Panc1 (cell line): Measurements from ENCODE around the gene SUPT6H. TPM values are rescaled to one million over a fixed set of nuclear protein-coding genes. Genes with fewer than 3 reads are reported as not detected.

Experiments used
- ATAC-seq: fragments of 200-7000 bp; cut with Tn5 transposase; 2 replicates; pipeline ENCODE4 v1.9.1; 2020; ENCODE audit warnings: mild to moderate bottlenecking, moderate library complexity
- BruUV-seq: library from RNA; stranded (reverse); fragments of 400-500 nt; replicated peaks from 2 replicates; lab custom pipeline; 2021; lab: Mats Ljungman, UMichigan
- CTCF ChIA-PET: fragments of 300-600 bp; sonication (Branson Sonifier 250); formaldehyde crosslinking; loops from one replicate; lab custom pipeline; 2022; ENCODE audit warnings: antibody characterized with exemption; lab: Charles Lee
- POLR2A ChIA-PET: fragments of 300-600 bp; sonication (Branson Sonifier 250); formaldehyde crosslinking; loops from one replicate; lab custom pipeline; 2022; ENCODE audit warnings: antibody characterized with exemption; lab: Charles Lee
- DNase-seq: peaks from one replicate; pipeline ENCODE4 v3.0.0-alpha.2; 2010; ENCODE audit warnings: low read depth, low spot score
- H3K27ac ChIP-seq: 2 replicates; pipeline ENCODE4 v1.5.1; 2011; ENCODE audit warnings: mild to moderate bottlenecking, low read length, inconsistent platforms
- H3K27me3 ChIP-seq: fragments of 200-500 bp; sonication (Bioruptor generic); 2 replicates; pipeline ENCODE4 v1.6.0; 2014; ENCODE audit warnings: low read length, inconsistent platforms; ENCODE audit not compliant: control insufficient read depth, insufficient read depth
- H3K36me3 ChIP-seq: fragments of 200-500 bp; sonication (Bioruptor generic); 2 replicates; pipeline ENCODE4 v1.5.1; 2014; ENCODE audit warnings: inconsistent platforms, mild to moderate bottlenecking, low read length, moderate library complexity; ENCODE audit not compliant: control insufficient read depth, insufficient read depth
- H3K4me1 ChIP-seq: 2 replicates; pipeline ENCODE4 v1.5.1; 2011; ENCODE audit warnings: inconsistent platforms, mild to moderate bottlenecking, low read length, moderate library complexity; ENCODE audit not compliant: control insufficient read depth, insufficient read depth
- H3K4me3 ChIP-seq, 2 experiments: 2 replicates each; pipeline ENCODE4 v1.5.1; 2011 to 2012; ENCODE audit warnings: low read depth in 2 of 2, low read length in 2 of 2, mild to moderate bottlenecking in 2 of 2, inconsistent platforms in 1 of 2, moderate library complexity in 1 of 2
- H3K9me3 ChIP-seq: fragments of 200-500 bp; sonication (Bioruptor generic); 2 replicates; pipeline ENCODE4 v1.5.1; 2014; ENCODE audit warnings: low read depth, mild to moderate bottlenecking, inconsistent platforms, low read length, moderate library complexity; ENCODE audit not compliant: control insufficient read depth, insufficient read depth
- POLR2AphosphoS5 ChIP-seq: IDR thresholded peaks from 2 replicates; pipeline ENCODE4 v1.6.1; 2012; ENCODE audit warnings: mild to moderate bottlenecking, low read depth, low read length, moderate library complexity
- SIN3A ChIP-seq: IDR thresholded peaks from 2 replicates; pipeline ENCODE4 v1.6.1; 2012; ENCODE audit warnings: low read depth, mild to moderate bottlenecking, low read length, moderate library complexity, borderline replicate concordance; ENCODE audit not compliant: insufficient read depth
- TCF7L2 ChIP-seq: IDR thresholded peaks from 2 replicates; pipeline ENCODE4 v1.6.1; 2011; ENCODE audit warnings: mild to moderate bottlenecking, low read depth, low read length, inconsistent platforms
- in situ Hi-C: cut with HindIII; loops from 2 replicates; pipeline ENCODE4 v1.10.0; 2016; ENCODE audit warnings: low sequenced_read_pairs, low pct_unique_long_range_greater_than_20kb
- intact Hi-C: fragments of 100-400 bp; cut with micrococcal nuclease; formaldehyde crosslinking; loops from one replicate; pipeline ENCODE4 v1.10.0; 2022; ENCODE audit not compliant: unreplicated experiment
- total RNA-seq: library from RNA; stranded (reverse); gene quantifications from one replicate; pipeline ENCODE4 v1.2.1, GENCODE V29; 2021; ENCODE audit not compliant: unreplicated experiment
- TF ChIP-seq, protein P1 (sequence below): fragments of 450-650 bp; IDR thresholded peaks from 2 replicates; pipeline ENCODE4 v1.5.1; 2017; ENCODE audit warnings: mild to moderate bottlenecking
- TF ChIP-seq, protein P2 (sequence below), 2 experiments: IDR thresholded peaks; 2 replicates each; pipeline ENCODE4 v1.6.1; 2011 to 2012; ENCODE audit warnings: low read depth in 2 of 2, control low read depth in 1 of 2, low read length in 1 of 2, mild to moderate bottlenecking in 1 of 2, moderate library complexity in 1 of 2; ENCODE audit not compliant: insufficient read depth in 1 of 2

SUPT6H gene
- total RNA-seq, 1 experiment from 2014 or later = 108 TPM

DNA sequence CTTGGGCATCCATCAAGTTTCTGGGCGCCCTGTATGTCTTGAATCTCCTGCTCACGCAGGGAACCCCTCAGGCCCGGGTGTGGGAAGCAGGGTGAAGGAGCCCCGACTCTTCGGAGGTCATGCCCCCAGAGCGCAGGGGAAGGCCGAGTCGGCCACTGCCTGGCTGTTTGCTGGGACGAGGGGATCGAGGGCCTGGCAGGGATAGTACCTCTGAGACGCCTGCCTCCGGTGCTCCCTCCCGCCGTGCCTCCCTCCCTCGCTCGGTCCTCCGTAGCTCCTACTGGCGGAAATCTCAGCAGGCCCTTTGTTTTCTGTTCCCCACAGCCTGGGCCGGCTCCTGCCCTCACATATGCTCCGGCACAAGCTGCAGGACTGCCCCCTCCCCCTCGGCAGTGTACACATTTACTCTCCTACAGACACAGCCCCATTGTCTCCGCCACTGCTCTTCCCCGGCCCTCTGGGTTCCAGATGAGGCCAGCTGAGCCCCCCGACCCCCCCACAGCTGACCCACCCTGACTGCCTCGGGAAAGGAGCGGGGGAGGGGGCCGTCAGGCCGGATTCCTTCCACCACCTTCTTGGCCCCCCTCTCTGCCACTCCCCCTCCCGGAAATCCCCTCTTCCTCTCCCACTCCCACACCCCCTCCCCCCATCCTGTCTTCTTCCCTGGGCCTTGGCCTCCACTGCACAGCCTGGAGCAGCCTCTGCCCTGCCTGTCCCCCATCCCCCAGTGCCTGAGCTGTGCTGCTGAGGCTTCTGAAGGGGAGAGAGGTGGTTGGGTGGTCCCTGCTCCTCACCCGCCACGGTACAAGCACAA lies 83.2 kb downstream of the SUPT6H start:
- ATAC-seq (peak; percentile 1; the same call in 1 of the 2 replicates), DNase-seq (no peak)
- Histone ChIP-seq H3K4me3 (peak overlapping the region; percentile 89 to 99), H3K27me3 (no peaks in the 10 kb centered on the region), H3K36me3 (no peaks in the 10 kb centered on the region; the same call in none of the 2 replicates), H3K9me3 (no peaks in the 10 kb centered on the region), H3K27ac (peak overlapping the region; percentile 99), H3K4me1 (peaks cover 55% of the 10 kb centered on the region)
- intact Hi-C loops = no loop called here
- ChIA-PET CTCF (interaction anchor here (8.4 kb wide), 1 partner anchor 17 kb away, joined by 123 read pairs; the partner anchor contains the start of genes NEK8 and TLCD1), POLR2A (interaction anchor here (1.2 to 1.8 kb wide), 2 partner anchors 18 to 26 kb away, joined by 3 to 11 read pairs; partner anchors contain the start of gene RPL23A)
- no TSS peak for BruUV-seq
- in situ Hi-C loops = no loop called here
- peak; percentile 29; the same call in 1 of the 2 replicates for TF ChIP-seq POLR2AphosphoS5
- no peak for TF ChIP-seq SIN3A

DNA sequence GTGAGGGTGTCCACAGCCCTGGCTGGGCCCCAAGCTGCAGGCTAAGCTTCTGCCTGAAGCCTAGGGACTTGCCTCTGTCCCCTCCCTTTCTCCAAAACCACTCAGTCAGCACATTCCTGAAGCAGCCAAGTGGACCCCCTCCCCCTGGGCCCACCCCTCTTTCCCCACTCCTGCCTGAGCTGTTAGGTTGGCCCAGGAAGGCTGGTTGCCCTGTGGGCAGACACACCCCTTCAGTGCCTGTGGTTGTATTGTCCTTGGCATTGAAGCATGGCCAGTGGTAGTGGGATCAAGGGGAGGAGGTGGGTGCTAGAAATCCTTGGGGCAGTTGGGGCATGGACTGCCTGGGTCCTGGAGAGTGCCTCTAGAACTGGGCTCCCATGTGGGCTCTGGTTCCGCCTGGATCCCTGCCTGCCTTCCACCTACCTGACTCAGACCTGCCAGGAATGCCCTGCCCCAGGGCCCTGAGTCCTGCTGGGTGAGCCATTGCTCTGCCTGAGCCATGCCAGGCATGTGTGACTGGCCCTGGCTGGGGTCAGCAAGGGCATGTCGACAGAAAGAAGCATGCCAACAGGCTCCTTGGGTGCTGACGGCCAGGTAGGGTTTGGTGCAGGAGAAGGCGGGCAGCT lies 83.9 kb downstream of the SUPT6H start:
- TF ChIP-seq, protein P1, sequence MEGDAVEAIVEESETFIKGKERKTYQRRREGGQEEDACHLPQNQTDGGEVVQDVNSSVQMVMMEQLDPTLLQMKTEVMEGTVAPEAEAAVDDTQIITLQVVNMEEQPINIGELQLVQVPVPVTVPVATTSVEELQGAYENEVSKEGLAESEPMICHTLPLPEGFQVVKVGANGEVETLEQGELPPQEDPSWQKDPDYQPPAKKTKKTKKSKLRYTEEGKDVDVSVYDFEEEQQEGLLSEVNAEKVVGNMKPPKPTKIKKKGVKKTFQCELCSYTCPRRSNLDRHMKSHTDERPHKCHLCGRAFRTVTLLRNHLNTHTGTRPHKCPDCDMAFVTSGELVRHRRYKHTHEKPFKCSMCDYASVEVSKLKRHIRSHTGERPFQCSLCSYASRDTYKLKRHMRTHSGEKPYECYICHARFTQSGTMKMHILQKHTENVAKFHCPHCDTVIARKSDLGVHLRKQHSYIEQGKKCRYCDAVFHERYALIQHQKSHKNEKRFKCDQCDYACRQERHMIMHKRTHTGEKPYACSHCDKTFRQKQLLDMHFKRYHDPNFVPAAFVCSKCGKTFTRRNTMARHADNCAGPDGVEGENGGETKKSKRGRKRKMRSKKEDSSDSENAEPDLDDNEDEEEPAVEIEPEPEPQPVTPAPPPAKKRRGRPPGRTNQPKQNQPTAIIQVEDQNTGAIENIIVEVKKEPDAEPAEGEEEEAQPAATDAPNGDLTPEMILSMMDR = no peak
- no peak for TF ChIP-seq POLR2AphosphoS5
- 0 out of 2 replicates have a peak, but pooled peaks have one; percentile 34 for TF ChIP-seq SIN3A
- no peak for TF ChIP-seq TCF7L2
- TF ChIP-seq, protein P2, sequence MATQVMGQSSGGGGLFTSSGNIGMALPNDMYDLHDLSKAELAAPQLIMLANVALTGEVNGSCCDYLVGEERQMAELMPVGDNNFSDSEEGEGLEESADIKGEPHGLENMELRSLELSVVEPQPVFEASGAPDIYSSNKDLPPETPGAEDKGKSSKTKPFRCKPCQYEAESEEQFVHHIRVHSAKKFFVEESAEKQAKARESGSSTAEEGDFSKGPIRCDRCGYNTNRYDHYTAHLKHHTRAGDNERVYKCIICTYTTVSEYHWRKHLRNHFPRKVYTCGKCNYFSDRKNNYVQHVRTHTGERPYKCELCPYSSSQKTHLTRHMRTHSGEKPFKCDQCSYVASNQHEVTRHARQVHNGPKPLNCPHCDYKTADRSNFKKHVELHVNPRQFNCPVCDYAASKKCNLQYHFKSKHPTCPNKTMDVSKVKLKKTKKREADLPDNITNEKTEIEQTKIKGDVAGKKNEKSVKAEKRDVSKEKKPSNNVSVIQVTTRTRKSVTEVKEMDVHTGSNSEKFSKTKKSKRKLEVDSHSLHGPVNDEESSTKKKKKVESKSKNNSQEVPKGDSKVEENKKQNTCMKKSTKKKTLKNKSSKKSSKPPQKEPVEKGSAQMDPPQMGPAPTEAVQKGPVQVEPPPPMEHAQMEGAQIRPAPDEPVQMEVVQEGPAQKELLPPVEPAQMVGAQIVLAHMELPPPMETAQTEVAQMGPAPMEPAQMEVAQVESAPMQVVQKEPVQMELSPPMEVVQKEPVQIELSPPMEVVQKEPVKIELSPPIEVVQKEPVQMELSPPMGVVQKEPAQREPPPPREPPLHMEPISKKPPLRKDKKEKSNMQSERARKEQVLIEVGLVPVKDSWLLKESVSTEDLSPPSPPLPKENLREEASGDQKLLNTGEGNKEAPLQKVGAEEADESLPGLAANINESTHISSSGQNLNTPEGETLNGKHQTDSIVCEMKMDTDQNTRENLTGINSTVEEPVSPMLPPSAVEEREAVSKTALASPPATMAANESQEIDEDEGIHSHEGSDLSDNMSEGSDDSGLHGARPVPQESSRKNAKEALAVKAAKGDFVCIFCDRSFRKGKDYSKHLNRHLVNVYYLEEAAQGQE (IDR thresholded peaks at IDR 0.05; ENCODE audit: insufficient read depth in 1 of 2, low read depth in 2 of 2, low read length in 1 of 2) = no peak
- no peaks in the 10 kb centered on the region for H3K9me3 ChIP-seq
- peak; percentile 12; the same call in 1 of the 2 replicates for ATAC-seq
- H3K36me3 ChIP-seq = no peaks in the 10 kb centered on the region; the same call in none of the 2 replicates
- intact Hi-C loops (no loop called here), in situ Hi-C loops (no loop called here)
- POLR2A ChIA-PET = interaction anchor here (0.6 to 1.8 kb wide), 4 partner anchors 17 to 155 kb away, joined by 3 to 14 read pairs (median 7); partner anchors contain the start of genes ERAL1 and NEK8
- no TSS peak for BruUV-seq
- no peaks in the 10 kb centered on the region for H3K27me3 ChIP-seq
- DNase-seq = no peak
- H3K4me3 ChIP-seq = peak overlapping the region; percentile 89 to 99
- H3K27ac ChIP-seq = peak overlapping the region; percentile 99
- peaks cover 60% of the 10 kb centered on the region for H3K4me1 ChIP-seq
- CTCF ChIA-PET = interaction anchor here (8.4 kb wide), 1 partner anchor 18 kb away, joined by 123 read pairs; the partner anchor contains the start of genes NEK8 and TLCD1
